ENCODE data around the gene TM4SF18.

TM4SF18 gene

DNA sequence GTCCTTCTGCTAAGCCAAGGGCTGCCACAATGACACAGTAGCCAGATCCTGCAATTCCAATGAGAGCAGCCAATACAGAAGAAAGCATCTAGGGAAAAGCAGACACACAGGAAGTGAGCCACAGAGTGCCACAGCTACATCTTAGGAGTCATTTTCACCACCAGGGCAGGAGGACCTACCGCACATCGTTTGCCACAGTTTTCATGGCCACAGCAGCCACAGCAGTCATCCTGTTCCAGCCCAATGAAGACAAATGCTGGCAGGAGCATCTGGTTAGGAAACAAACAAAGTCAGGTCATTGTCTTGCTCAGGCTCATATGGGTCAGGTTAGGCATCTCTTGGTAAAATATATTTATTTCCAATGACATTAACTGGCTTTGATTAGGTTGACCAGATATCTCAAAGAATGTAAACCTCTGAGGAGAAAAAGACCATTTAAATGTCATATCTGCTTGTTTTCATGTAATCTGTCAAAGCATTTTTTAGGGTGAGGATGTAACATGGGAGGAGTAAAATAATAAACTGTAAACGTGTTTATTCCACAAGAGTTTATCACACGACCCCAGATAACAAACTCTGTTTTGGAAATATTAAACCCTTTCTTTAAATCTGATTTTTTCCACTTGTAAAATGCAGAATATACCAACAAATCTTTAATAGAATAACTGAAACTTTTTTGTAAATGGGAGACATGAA, 42.2 kb upstream of the TM4SF18 start:
- TF ChIP-seq ARNTL (CRISPR knock-in tag; IDR thresholded peaks at IDR 0.05; ENCODE audit: borderline replicate concordance, low read depth) (no peak), ESRRG (CRISPR knock-in tag; IDR thresholded peaks at IDR 0.05) (no peak), TCF4 (CRISPR knock-in tag; IDR thresholded peaks at IDR 0.05; ENCODE audit: borderline replicate concordance) (no peak)
- no peak for ATAC-seq

DNA sequence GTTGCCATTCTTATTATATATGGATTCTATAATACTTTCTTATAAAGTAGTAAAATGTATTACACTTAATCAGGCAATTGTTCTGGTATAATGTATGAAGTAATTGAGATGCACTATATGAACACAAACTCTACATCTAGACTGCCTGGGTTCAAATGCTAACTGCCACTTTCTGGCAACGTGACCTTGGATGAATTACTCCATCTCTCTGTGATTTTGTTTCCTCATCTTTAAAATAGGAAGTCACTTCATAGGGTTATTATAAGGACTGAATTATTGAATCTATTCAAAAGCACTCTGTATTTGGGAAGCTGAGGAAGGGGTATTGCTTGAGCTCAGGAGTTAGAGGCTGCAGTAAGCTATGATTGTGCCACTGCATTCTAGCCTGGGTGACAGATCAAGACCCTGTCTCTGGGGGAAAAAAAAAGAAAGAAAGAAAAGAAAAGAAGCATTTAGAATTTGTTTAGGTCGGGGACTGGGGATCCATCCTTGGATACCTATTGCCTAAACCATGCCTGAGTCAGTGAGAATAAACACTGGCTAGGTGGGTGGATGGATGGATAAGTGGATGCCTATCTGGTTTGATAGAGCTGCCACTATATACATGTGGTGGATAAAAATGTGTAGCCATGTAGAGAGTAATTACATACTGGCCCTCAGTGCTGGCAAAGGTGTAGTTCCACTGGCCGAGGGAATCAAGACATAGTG, 41.5 kb upstream of the TM4SF18 start:
- ATAC-seq, result no peak
- TF ChIP-seq ZNF70 (CRISPR knock-in tag; IDR thresholded peaks at IDR 0.05) (no peak), ISL1 (CRISPR knock-in tag; IDR thresholded peaks at IDR 0.05) (no peak), ARNTL (CRISPR knock-in tag; IDR thresholded peaks at IDR 0.05; ENCODE audit: borderline replicate concordance, low read depth) (no peak), SNAI2 (CRISPR knock-in tag; IDR thresholded peaks at IDR 0.05) (no peak), ZNF565 (CRISPR knock-in tag; conservative IDR thresholded peaks at IDR 0.05; ENCODE audit: low read depth) (no peak), ZFP3 (CRISPR knock-in tag; IDR thresholded peaks at IDR 0.05) (no peak), CSDC2 (CRISPR knock-in tag; IDR thresholded peaks at IDR 0.05) (no peak)
- TF ChIP-seq, protein P1, sequence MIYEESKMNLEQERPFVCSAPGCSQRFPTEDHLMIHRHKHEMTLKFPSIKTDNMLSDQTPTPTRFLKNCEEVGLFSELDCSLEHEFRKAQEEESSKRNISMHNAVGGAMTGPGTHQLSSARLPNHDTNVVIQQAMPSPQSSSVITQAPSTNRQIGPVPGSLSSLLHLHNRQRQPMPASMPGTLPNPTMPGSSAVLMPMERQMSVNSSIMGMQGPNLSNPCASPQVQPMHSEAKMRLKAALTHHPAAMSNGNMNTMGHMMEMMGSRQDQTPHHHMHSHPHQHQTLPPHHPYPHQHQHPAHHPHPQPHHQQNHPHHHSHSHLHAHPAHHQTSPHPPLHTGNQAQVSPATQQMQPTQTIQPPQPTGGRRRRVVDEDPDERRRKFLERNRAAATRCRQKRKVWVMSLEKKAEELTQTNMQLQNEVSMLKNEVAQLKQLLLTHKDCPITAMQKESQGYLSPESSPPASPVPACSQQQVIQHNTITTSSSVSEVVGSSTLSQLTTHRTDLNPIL (CRISPR knock-in tag; IDR thresholded peaks at IDR 0.05; ENCODE audit: low read depth), result no peak
- TF ChIP-seq, protein P2, sequence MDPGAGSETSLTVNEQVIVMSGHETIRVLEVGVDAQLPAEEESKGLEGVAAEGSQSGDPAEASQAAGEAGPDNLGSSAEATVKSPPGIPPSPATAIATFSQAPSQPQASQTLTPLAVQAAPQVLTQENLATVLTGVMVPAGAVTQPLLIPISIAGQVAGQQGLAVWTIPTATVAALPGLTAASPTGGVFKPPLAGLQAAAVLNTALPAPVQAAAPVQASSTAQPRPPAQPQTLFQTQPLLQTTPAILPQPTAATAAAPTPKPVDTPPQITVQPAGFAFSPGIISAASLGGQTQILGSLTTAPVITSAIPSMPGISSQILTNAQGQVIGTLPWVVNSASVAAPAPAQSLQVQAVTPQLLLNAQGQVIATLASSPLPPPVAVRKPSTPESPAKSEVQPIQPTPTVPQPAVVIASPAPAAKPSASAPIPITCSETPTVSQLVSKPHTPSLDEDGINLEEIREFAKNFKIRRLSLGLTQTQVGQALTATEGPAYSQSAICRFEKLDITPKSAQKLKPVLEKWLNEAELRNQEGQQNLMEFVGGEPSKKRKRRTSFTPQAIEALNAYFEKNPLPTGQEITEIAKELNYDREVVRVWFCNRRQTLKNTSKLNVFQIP (CRISPR knock-in tag; IDR thresholded peaks at IDR 0.05; ENCODE audit: borderline replicate concordance, low read depth), result no peak

DNA sequence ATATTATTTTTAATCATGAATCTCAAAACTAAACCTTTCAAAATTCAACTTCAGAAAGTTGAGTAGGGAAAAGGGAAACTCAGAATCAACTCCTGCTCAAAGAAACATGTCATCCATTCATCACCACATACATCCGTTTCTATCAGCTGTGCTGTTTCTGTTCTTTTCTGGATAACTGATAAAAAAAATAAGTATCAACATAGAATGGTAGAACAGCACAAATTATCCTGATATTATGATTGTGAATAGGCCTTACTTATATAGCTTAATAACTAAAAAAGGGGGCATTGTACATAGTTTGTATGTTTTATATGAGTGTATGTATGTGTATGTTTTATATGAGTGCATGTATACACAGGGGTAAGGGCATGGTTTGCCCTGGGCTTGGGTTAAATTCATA, 41.0 kb upstream of the TM4SF18 start:
- no peak for ATAC-seq
- TF ChIP-seq BACH2 (CRISPR knock-in tag; IDR thresholded peaks at IDR 0.05; ENCODE audit: borderline replicate concordance), result no peak
- TF ChIP-seq, protein P2 (CRISPR knock-in tag; IDR thresholded peaks at IDR 0.05; ENCODE audit: borderline replicate concordance, low read depth), result no peak
- TF ChIP-seq ZNF8 (CRISPR knock-in tag; IDR thresholded peaks at IDR 0.05), result no peak
- TF ChIP-seq ZFP30 (CRISPR knock-in tag; IDR thresholded peaks at IDR 0.05), result no peak
- TF ChIP-seq CSDC2 (CRISPR knock-in tag; IDR thresholded peaks at IDR 0.05), result no peak
- no peak for TF ChIP-seq ZC3H10 (CRISPR knock-in tag; IDR thresholded peaks at IDR 0.05)
- TF ChIP-seq, protein P3, sequence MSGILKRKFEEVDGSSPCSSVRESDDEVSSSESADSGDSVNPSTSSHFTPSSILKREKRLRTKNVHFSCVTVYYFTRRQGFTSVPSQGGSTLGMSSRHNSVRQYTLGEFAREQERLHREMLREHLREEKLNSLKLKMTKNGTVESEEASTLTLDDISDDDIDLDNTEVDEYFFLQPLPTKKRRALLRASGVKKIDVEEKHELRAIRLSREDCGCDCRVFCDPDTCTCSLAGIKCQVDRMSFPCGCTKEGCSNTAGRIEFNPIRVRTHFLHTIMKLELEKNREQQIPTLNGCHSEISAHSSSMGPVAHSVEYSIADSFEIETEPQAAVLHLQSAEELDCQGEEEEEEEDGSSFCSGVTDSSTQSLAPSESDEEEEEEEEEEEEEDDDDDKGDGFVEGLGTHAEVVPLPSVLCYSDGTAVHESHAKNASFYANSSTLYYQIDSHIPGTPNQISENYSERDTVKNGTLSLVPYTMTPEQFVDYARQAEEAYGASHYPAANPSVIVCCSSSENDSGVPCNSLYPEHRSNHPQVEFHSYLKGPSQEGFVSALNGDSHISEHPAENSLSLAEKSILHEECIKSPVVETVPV (CRISPR knock-in tag; IDR thresholded peaks at IDR 0.05), result no peak
- TF ChIP-seq PPARA (CRISPR knock-in tag; IDR thresholded peaks at IDR 0.05; ENCODE audit: borderline replicate concordance), result no peak
- no peak for TF ChIP-seq TOX (CRISPR knock-in tag; IDR thresholded peaks at IDR 0.05; ENCODE audit: borderline replicate concordance)
- no peak for TF ChIP-seq TCF4 (CRISPR knock-in tag; IDR thresholded peaks at IDR 0.05; ENCODE audit: borderline replicate concordance)
- TF ChIP-seq, protein P1 (CRISPR knock-in tag; IDR thresholded peaks at IDR 0.05; ENCODE audit: low read depth), result no peak
- TF ChIP-seq ISL1 (CRISPR knock-in tag; IDR thresholded peaks at IDR 0.05), result no peak
- no peak for TF ChIP-seq ESRRG (CRISPR knock-in tag; IDR thresholded peaks at IDR 0.05)
- no peak for TF ChIP-seq RARB (CRISPR knock-in tag; IDR thresholded peaks at IDR 0.05)
- no peak for TF ChIP-seq SNAI2 (CRISPR knock-in tag; IDR thresholded peaks at IDR 0.05)
- TF ChIP-seq ARNTL (CRISPR knock-in tag; IDR thresholded peaks at IDR 0.05; ENCODE audit: borderline replicate concordance, low read depth), result no peak
- TF ChIP-seq, protein P4, sequence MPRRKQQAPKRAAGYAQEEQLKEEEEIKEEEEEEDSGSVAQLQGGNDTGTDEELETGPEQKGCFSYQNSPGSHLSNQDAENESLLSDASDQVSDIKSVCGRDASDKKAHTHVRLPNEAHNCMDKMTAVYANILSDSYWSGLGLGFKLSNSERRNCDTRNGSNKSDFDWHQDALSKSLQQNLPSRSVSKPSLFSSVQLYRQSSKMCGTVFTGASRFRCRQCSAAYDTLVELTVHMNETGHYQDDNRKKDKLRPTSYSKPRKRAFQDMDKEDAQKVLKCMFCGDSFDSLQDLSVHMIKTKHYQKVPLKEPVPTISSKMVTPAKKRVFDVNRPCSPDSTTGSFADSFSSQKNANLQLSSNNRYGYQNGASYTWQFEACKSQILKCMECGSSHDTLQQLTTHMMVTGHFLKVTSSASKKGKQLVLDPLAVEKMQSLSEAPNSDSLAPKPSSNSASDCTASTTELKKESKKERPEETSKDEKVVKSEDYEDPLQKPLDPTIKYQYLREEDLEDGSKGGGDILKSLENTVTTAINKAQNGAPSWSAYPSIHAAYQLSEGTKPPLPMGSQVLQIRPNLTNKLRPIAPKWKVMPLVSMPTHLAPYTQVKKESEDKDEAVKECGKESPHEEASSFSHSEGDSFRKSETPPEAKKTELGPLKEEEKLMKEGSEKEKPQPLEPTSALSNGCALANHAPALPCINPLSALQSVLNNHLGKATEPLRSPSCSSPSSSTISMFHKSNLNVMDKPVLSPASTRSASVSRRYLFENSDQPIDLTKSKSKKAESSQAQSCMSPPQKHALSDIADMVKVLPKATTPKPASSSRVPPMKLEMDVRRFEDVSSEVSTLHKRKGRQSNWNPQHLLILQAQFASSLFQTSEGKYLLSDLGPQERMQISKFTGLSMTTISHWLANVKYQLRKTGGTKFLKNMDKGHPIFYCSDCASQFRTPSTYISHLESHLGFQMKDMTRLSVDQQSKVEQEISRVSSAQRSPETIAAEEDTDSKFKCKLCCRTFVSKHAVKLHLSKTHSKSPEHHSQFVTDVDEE (CRISPR knock-in tag; IDR thresholded peaks at IDR 0.05), result no peak
- no peak for TF ChIP-seq ZNF565 (CRISPR knock-in tag; conservative IDR thresholded peaks at IDR 0.05; ENCODE audit: low read depth)
- no peak for TF ChIP-seq GLIS3 (CRISPR knock-in tag; IDR thresholded peaks at IDR 0.05)
